Transverse colon (tissue), 4 donors: ENCODE results near the gene ARHGAP12.

Experiments
- CTCF ChIP-seq, 5 experiments: fragments of 200-600 bp in 3 of 5; fragments of 450-650 bp in 2 of 5; sonication (generic) in 3 of 5; IDR thresholded peaks; 1 replicate in 2 of 5; 2 replicates in 3 of 5; pipeline ENCODE4 v1.5.1; 2016 to 2017; ENCODE audit warnings: antibody characterized with exemption in 5 of 5, inconsistent platforms in 3 of 5, mild to moderate bottlenecking in 2 of 5, moderate library complexity in 1 of 5
- EP300 ChIP-seq: sonication (generic); formaldehyde crosslinking; IDR thresholded peaks from one replicate; pipeline ENCODE4 v1.6.1; 2017; ENCODE audit warnings: antibody characterized with exemption, low read depth
- POLR2A ChIP-seq: fragments of 450-650 bp; IDR thresholded peaks from one replicate; pipeline ENCODE4 v1.6.1; 2016; ENCODE audit warnings: antibody characterized with exemption, mild to moderate bottlenecking, moderate library complexity
- POLR2AphosphoS5 ChIP-seq, 3 donors: sonication (generic); formaldehyde crosslinking; IDR thresholded peaks; one replicate each; pipeline ENCODE4 v1.6.1; 2016; ENCODE audit warnings: antibody characterized with exemption in 3 of 3

GRCh38 chr10:31926765-31927564 lies 1.7 kb downstream of the ARHGAP12 start:
- no peak for TF ChIP-seq CTCF (IDR thresholded peaks at IDR 0.05)
- TF ChIP-seq EP300, result no peak
- no peak for TF ChIP-seq POLR2AphosphoS5 (IDR thresholded peaks at IDR 0.05)
- TF ChIP-seq POLR2A, result no peak
